HG03439 (cell line): Measurements from ENCODE around the gene SYS1.
"Not testable (repeated sequence)": the region's sequence is repeated elsewhere in the genome, so short reads cannot be mapped to it uniquely, and the experiment has no call there.

Experiments
- ATAC-seq: cut with Tn5 transposase; IDR thresholded peaks from one replicate; pipeline ENCODE4 v1.9.1; 2021; ENCODE audit warnings: mild to moderate bottlenecking, moderate library complexity; ENCODE audit not compliant: unreplicated experiment

SYS1 gene

GRCh38 chr20:45339799-45340198 lies 23.2 kb upstream of the SYS1 start:
- ATAC-seq = no peak

DNA sequence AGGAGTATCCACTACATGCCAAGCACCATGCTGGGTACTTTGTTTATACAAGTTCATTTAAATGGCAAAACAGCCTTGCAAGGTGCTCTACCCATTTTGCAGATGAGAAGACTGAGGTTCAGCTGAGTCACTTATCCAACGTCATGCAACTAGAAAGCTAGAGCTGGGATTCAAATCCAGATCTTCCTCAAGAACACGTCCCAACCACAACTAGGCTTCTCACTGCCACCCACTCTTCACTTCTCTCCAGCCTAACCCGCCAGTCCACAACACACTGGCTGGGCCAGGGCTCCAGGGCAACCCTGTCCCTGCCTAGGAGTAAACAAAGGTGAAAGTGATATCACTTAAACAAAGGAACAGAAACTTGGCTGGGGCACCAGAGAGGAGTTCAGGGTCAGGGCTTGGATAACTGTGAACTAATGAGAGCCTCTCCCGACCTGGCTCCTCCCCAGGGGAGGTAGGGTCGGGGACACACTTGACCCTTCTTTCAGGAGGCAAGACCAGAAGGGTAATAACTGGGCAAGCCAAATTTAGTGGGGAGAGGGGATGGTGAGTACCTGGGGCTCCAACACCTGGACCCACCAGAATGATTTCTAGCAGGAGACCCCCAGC lies 22.6 kb upstream of the SYS1 start:
- no peak for ATAC-seq

DNA sequence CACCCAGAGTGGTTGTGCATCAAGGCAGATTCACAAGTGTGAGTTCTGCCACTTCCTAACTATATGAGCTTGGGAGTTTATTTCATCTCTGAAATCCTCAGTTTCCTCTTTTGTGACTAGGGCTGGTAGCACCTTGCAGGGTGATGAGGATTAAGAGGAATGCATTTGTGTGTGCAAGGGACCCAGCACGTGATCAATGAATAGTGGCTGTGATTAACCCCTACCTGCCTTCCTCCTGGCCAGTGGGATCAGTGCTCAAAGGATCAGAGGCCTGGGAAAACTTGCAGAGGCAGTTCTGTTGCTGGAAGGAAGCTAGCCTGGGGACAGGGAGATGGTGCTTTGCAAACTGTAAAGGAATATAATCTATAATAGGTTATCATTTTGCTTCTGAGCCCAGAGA lies 22.0 kb upstream of the SYS1 start:
- ATAC-seq = no peak

DNA sequence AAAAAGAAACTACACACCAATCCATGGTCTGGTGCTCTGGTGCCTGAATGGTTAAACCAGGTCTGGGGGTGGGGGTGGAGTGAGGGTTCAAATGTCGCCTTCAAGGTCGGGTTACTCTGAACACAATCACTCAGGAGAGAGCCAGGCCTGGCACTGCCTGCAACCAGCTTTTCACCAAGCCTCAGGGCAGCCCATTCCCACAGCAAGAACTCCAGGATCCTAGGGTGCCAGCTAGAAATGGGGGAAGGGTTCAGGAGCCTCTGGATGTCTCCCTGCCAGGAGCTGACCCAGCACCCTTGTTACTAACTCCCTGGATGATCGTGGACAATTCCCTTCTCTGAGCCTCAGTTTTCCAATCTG lies 21.4 kb upstream of the SYS1 start:
- no peak for ATAC-seq

GRCh38 chr20:45341939-45342854 lies 20.8 kb upstream of the SYS1 start:
- ATAC-seq = no peak

DNA sequence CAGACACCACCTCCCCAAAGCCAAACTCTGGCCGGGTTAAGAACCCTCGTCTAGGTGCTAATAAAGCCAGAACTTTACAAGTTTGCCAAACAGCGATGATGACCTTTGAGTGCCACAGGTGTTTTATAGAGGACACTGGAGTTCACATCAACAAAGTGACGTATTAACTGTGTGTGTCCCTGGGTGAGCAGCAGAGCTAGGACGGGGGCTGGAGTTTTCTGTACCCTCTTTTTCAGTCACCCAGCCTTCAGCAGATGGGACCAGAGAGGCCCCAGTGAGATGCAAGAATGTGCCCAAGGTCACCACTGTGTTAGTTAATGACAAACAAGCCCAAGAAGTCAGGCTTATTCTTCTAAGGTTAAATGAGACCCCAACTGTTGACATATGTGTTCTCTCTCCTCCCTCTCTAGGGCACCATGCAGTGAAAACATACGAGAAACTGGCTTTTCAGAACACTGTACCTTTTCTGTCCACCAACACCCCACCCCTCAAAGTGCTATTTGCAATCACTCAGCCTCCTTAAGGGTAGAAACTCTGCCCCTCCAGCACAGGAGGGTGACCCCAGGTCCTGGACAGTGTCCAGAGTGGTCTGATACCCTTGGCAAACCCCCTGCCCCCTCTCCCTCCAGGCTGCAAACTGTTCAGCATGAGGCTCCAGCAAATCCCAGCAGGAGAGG lies 20.0 kb upstream of the SYS1 start:
- ATAC-seq = no peak

DNA sequence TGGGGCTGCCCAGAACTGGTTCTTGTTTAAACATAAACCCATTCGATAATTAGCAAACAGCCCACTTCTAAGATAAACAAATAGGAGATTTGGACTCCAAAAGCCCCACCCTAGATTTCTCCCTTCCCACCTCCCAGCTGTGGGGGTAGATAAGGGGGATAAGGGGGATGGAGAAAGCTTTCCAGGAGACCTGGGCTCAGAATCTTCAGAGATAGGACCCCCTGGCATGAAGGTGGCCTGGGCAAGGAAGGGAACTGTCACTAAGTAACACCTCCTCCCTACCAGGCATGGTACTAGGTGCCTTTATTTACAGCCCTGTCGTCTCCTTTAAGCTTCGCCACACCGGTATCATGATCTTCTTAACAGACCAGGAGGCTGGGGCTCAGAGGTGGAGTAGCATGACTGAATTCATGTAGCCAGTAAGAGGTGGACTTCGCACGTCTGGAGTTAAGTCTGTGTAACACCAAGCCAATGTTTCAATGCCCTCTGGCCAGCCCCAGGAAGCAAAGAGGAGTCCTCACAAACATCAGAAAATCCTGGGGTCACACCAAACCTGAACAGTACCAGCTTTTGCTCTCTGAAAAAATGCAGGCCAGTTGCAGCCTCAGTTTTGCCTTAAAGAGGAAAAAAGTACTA lies 19.3 kb upstream of the SYS1 start:
- ATAC-seq = no peak

- no peak for ATAC-seq
Observed at GRCh38 chr20:45344168-45344860, 18.6 kb upstream of the SYS1 start.

- ATAC-seq = no peak
Observed at GRCh38 chr20:45345104-45345936, 17.6 kb upstream of the SYS1 start.

DNA sequence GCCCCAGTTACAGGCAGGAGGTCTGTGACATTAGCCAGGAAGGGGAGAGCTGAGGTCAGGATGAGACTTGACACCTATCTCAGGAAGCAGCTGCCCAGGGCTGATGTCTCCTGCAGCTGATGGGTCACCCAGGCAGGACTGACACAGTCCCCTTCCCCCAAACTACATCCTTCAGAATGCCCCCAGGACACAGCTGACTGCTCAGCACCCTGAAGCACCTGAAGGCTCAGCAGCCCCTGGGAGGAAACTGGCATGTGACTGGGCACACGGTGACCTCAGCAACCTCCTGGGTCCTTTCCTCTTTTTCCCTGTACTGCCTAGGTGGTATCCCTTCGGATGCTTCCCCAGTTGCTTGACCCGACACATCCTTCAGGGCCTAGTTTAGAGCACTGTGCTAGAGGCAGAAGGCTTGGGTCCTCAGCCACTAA lies 16.7 kb upstream of the SYS1 start:
- ATAC-seq = no peak

- ATAC-seq = no peak
Observed at GRCh38 chr20:45346851-45347250, 16.1 kb upstream of the SYS1 start.

GRCh38 chr20:45347297-45347935 lies 15.5 kb upstream of the SYS1 start:
- ATAC-seq = no peak

DNA sequence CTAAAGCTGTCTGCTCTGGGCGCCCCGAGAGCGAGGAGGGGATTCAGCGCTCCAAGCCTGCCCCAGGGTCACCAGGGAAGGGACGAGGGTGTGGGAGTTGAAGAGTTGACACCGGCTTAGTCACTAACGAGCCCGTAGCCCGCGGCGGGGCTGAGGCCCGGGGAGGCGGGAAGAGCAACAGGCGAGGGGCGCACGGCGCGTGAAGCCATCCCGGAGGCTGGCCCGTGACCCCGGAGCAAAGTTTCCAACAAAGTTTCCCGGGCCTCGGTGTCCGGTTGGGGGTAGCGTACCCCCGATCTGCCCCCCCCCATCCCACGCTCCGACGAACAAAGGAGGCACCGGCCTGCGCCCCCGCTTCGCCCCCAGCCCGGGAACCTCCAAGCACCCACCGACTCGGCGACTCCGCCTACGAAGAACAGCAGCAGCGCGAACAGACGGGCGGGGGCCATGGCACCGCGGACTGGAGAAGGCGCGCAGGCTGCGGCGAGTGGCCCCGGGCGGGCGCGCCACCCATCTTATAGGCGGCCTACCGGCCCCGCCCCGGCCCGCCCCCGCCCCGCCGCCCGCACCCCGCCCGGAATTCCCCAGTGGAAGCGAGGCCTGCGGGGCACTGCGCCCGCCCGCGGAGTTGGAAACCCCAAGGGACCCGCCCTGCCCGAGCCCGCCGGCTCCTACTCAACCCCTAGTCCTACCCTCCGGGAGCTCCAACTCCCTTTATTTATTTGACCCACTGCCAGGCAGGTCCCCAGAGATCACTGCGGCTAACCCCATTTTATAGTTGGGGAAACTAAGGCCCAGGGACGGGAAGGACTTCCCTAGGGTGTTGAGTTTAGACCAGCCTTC lies 14.8 kb upstream of the SYS1 start, which contains the start of gene SDC4:
SDC4 (minus strand) TSS at position 489 of the 843 bp plus-strand sequence; CDS start at position 449, 40 bp downstream.
- ATAC-seq = no peak

DNA sequence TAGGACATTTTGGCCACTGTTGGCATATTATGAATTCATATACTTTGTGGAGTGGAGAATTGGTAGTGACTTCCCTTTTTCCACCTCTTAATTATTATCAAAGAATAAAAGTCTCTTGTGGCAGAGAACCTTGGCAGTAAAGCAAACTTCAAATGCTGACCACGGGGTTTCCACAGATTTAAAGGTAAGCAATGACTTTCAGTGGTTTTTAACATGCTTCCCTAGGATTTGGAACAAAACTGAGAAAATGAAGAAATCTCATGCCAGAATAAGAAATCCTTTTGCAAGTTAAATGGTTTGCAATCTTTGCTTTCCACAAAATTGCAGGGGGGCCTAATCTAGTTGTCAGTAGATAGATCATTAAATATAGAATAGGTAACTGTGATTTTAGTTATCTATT lies 12.7 kb upstream of the SYS1 start:
- no peak for ATAC-seq

GRCh38 chr20:45350795-45351194 lies 12.2 kb upstream of the SYS1 start:
- ATAC-seq = not testable (repeated sequence)

- ATAC-seq = no peak
Observed at GRCh38 chr20:45352729-45353128, 10.2 kb upstream of the SYS1 start.

DNA sequence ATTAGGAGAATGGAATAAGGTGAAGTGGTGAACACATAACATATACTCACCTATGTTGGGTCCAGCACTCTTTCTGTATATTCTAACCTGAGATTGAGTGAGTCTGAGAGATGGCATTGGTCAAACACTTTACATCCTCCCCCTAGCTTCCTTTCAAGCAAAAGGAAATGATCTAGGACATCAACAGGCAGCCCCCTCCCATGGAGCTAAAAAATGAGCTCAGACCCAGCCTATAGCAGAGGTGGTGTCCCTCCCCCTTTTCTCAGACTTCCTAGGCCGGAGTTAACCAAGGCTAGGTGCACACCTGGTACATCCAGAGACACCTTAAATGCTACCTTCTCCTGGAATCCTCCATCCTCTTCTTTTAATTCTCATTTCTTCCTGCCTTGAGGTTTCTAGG lies 9.2 kb upstream of the SYS1 start:
- no peak for ATAC-seq

GRCh38 chr20:45354423-45355208 lies 8.3 kb upstream of the SYS1 start:
- ATAC-seq = no peak
